ENCODE results near the gene ETV7.

The ETV7 gene

GRCh38 chr6:36384095-36384494, 3.4 kb downstream of the ETV7 start:
- in situ Hi-C loops (cut with MboI; ENCODE audit: low sequenced_read_pairs): no loop called here

- in situ Hi-C loops (cut with MboI; ENCODE audit: low sequenced_read_pairs): no loop called here
These were observed 3.9 kb downstream of the ETV7 start for GRCh38 chr6:36383606-36384005.

GRCh38 chr6:36382976-36383375, 4.5 kb downstream of the ETV7 start:
- in situ Hi-C loops (cut with MboI; ENCODE audit: low sequenced_read_pairs): no loop called here

- in situ Hi-C loops (cut with MboI; ENCODE audit: low sequenced_read_pairs): no loop called here
These were observed 5.7 kb downstream of the ETV7 start for GRCh38 chr6:36381502-36382389.

- in situ Hi-C loops (cut with MboI; ENCODE audit: low sequenced_read_pairs): no loop called here
These were observed 7.3 kb downstream of the ETV7 start for GRCh38 chr6:36380166-36380565.

GRCh38 chr6:36378936-36379335, 8.5 kb downstream of the ETV7 start:
- in situ Hi-C loops (cut with MboI; ENCODE audit: low sequenced_read_pairs): no loop called here

GRCh38 chr6:36378243-36378920, 9.1 kb downstream of the ETV7 start:
- in situ Hi-C loops (cut with MboI; ENCODE audit: low sequenced_read_pairs): no loop called here

- in situ Hi-C loops (cut with MboI; ENCODE audit: low sequenced_read_pairs): no loop called here
These were observed 9.9 kb downstream of the ETV7 start for GRCh38 chr6:36377594-36377993.

GRCh38 chr6:36376742-36377141, 10.7 kb downstream of the ETV7 start:
- in situ Hi-C loops (cut with MboI; ENCODE audit: low sequenced_read_pairs): no loop called here

GRCh38 chr6:36376183-36376582, 11.3 kb downstream of the ETV7 start:
- in situ Hi-C loops (cut with MboI; ENCODE audit: low sequenced_read_pairs): no loop called here

GRCh38 chr6:36375644-36376155, 11.8 kb downstream of the ETV7 start:
- in situ Hi-C loops (cut with MboI; ENCODE audit: low sequenced_read_pairs): no loop called here

- in situ Hi-C loops (cut with MboI; ENCODE audit: low sequenced_read_pairs): no loop called here
These were observed 12.5 kb downstream of the ETV7 start for GRCh38 chr6:36374972-36375371.

GRCh38 chr6:36374194-36374593, 13.3 kb downstream of the ETV7 start:
- in situ Hi-C loops (cut with MboI; ENCODE audit: low sequenced_read_pairs): no loop called here

- in situ Hi-C loops (cut with MboI; ENCODE audit: low sequenced_read_pairs): no loop called here
These were observed 14.0 kb downstream of the ETV7 start for GRCh38 chr6:36373368-36374019.

- in situ Hi-C loops (cut with MboI; ENCODE audit: low sequenced_read_pairs): no loop called here
These were observed 15.4 kb downstream of the ETV7 start for GRCh38 chr6:36372088-36372487.

- in situ Hi-C loops (cut with MboI; ENCODE audit: low sequenced_read_pairs): no loop called here
These were observed 16.3 kb downstream of the ETV7 start for GRCh38 chr6:36371211-36371610.

- in situ Hi-C loops (cut with MboI; ENCODE audit: low sequenced_read_pairs): no loop called here
These were observed 16.8 kb downstream of the ETV7 start for GRCh38 chr6:36370638-36371037.

- in situ Hi-C loops (cut with MboI; ENCODE audit: low sequenced_read_pairs): no loop called here
These were observed 18.3 kb downstream of the ETV7 start for GRCh38 chr6:36368921-36369865.

GRCh38 chr6:36368421-36368820, 19.0 kb downstream of the ETV7 start:
- in situ Hi-C loops (cut with MboI; ENCODE audit: low sequenced_read_pairs): no loop called here

GRCh38 chr6:36367743-36368142, 19.7 kb downstream of the ETV7 start:
- in situ Hi-C loops (cut with MboI; ENCODE audit: low sequenced_read_pairs): no loop called here

All from HL-60/S4 treated with retinoic acid at 250 ng/mL for 4 days and 3 days (cell line).